Hippocampal formation (tissue), 2 donors: Measurements from ENCODE around the gene LRSAM1.
"Not testable (repeated sequence)": the region's sequence is repeated elsewhere in the genome, so short reads cannot be mapped to it uniquely, and the experiment has no call there.

Experiments used
- DNase-seq, 2 donors: peaks; one replicate each; lab custom pipeline; 2025; lab: John Stamatoyannopoulos, UW

The LRSAM1 gene

GRCh38 chr9:127457191-127457878 is 6.0 kb downstream of the LRSAM1 start:
- no peak for DNase-seq

- DNase-seq: no peak
Observed at GRCh38 chr9:127458921-127459320, 7.6 kb downstream of the LRSAM1 start.

GRCh38 chr9:127463382-127463781 is 12.1 kb downstream of the LRSAM1 start:
- no peak for DNase-seq

DNA sequence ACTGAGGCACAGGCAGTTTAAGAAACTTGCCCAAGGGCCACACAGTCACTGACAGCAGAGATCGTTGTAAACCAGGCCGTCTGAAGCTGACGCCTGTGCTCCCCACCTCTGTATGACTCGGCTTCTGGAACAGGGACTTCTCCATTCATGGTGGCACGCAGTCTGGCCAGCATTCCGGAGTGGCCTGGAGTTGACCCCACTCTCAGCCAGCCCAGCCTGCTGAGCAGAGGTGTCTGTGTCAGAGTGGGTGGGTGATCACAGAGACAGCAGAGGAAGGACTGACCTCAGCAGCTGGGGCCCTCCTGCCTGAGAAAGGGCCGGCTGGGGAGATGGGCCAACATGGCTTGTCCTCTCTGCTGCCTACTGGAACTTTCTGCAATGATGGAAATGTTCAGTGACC is 12.6 kb downstream of the LRSAM1 start:
- DNase-seq: no peak

DNA sequence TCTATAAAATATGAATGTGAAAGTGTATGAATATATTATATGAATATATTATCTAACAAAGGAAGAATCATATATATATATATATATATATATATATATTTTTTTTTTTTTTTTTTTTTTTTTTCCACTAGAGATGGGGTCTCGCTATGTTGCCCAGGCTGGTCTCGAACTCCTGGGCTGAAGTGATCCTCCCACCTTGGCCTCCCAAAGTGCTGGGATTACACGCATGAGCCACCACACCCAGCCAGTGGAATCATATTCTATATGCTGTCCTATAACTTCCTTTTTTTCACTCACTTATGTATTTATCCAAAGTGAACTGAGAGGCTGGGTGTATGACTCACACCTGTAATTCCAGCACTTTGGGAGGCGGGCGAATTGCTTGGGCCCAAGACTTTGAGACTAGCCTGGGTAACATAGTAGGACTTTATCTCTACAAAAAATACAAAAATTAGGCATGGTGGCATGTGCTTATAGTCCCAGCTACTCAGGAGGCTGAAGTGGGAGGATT is 15.2 kb downstream of the LRSAM1 start:
- not testable (repeated sequence) for DNase-seq

- DNase-seq: no peak
Observed at GRCh38 chr9:127467621-127468020, 16.3 kb downstream of the LRSAM1 start.

GRCh38 chr9:127470662-127471061 is 19.4 kb downstream of the LRSAM1 start:
- DNase-seq: no peak

DNA sequence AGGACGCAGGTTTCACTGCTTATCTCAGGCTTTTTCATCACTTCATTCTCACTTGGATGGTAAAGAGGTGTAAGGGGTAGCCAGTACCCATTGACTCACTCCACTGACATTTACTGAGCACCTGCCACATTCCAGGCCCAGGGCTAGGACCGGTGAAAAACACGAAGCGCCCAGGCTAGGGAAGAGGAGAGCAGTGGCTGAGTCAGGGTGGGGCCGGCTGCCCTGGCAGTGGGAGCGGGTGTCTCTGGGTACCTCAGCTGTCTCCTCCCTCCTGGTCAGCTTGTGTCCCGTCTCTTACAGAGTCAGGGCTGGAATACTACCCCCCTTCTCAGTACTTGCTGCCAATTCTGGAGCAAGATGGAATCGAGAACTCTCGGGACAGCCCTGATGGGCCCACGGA is 22.2 kb downstream of the LRSAM1 start:
- no peak for DNase-seq

GRCh38 chr9:127473932-127474331 is 22.6 kb downstream of the LRSAM1 start:
- no peak for DNase-seq

GRCh38 chr9:127474592-127474991 is 23.3 kb downstream of the LRSAM1 start:
- DNase-seq: no peak

- no peak for DNase-seq
Observed at GRCh38 chr9:127479507-127480081, 28.3 kb downstream of the LRSAM1 start.

DNA sequence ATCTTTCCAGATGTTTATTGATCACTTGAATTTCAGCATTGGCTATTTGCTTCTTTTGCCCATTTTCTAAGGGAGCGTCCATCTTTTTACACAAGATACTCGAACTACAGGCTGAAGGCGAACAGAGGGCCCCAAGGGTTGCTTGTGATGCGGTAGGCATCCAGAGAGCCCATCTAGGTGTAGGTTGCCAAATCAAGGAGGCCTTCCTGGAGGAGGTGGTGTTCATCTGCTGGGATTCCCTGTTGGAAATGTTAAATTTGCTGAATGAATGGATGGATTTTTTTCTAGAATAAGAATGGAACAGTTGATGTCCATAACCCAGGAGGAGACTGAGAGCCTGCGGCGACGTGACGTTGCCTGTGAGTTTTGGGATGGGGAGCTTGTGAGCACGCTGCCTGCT is 31.4 kb downstream of the LRSAM1 start:
- no peak for DNase-seq

- no peak for DNase-seq
Observed at GRCh38 chr9:127485995-127486394, 34.7 kb downstream of the LRSAM1 start.

GRCh38 chr9:127488946-127489345 is 37.6 kb downstream of the LRSAM1 start:
- no peak for DNase-seq

DNA sequence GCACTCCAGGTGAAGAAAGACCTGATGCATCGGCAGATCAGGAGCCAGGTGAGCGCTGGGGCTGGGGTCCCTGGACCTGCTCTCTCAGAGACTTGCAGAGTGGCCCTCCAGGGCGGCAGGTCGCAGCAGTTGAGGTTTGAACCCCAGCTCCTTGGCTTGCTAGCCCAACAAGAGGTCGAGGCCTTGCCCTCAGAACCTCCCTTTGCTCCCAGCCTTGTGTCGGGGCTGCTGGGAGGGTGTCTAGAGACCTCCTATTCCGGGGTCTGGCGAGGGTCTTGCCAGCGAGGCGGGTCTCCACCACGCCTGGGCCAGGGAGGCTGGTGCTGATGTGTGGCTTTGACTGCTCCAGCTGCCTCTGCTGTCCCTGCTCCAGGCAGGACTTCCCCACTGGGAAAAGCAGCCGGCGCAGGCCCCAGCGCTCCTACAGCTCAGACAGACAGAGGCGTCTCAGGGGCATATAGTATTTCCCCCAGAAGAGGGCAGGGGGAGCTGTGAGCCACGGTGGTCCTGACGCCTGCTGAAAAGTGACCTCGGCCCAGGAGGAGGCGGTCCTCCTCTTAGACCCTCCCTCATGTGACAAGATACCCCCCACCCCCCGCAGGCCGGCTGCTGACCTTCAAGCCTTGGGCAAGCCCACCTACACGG is 38.3 kb downstream of the LRSAM1 start:
- DNase-seq: no peak

GRCh38 chr9:127490535-127491230 is 39.4 kb downstream of the LRSAM1 start:
- no peak for DNase-seq

DNA sequence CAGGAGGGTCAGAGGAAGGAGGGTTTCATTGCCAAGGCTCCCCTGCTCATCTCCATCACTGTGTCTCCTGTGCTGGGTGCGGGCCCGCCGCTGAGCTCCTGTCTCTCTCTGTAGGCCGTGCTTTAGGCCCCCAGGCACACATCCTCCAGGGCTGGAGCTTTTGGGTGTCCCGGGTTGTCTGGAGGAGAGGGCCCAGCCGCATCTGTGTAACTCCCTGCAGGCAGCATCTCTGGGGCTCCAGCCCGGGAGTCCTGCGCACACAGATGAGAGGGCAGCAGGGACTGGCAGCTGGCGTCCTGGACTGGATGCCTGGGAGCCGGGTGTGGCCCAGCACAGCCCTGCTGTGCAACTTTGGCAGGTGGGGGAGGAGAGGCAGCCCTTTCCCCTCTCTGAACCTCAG is 40.2 kb downstream of the LRSAM1 start:
- no peak for DNase-seq

GRCh38 chr9:127492616-127493015 is 41.3 kb downstream of the LRSAM1 start:
- no peak for DNase-seq

GRCh38 chr9:127493592-127494303 is 42.4 kb downstream of the LRSAM1 start:
- DNase-seq: no peak

GRCh38 chr9:127494304-127494702 is 43.0 kb downstream of the LRSAM1 start:
- no peak for DNase-seq

- no peak for DNase-seq
Observed at GRCh38 chr9:127495884-127496555, 44.7 kb downstream of the LRSAM1 start.
